Thyroid gland (tissue), 4 donors: ENCODE results near the gene IL6ST. TPM values are rescaled to one million over a fixed set of nuclear protein-coding genes. Genes with fewer than 3 reads are reported as not detected.
"Not testable (repeated sequence)": the region's sequence is repeated elsewhere in the genome, so short reads cannot be mapped to it uniquely, and the experiment has no call there.

Source experiments
- DNase-seq, 2 donors: peaks; one replicate each; pipeline ENCODE4 v3.0.0-alpha.2; 2019
- H3K27ac ChIP-seq, 3 donors: fragments of 200-600 bp; sonication (generic); 1 replicate in 2 of 3; 2 replicates in 1 of 3; pipeline ENCODE4 v1.5.1; 2016 to 2019; ENCODE audit warnings: mild to moderate bottlenecking in 1 of 3, moderate library complexity in 1 of 3
- H3K27me3 ChIP-seq: fragments of 200-600 bp; sonication (generic); one replicate; pipeline ENCODE4 v1.5.1; 2019
- H3K36me3 ChIP-seq, 2 donors: fragments of 200-600 bp; sonication (generic); one replicate each; pipeline ENCODE4 v1.5.1; 2016 to 2019
- H3K4me1 ChIP-seq, 2 donors: fragments of 200-600 bp; sonication (generic); one replicate each; pipeline ENCODE4 v1.5.1; 2017 to 2019
- H3K4me3 ChIP-seq, 3 donors: fragments of 200-600 bp; sonication (generic); replicated peaks in 1 of 3; 1 replicate in 2 of 3; 2 replicates in 1 of 3; pipeline ENCODE4 v1.5.1; 2016; ENCODE audit warnings: mild to moderate bottlenecking in 1 of 3
- H3K9me3 ChIP-seq: fragments of 200-600 bp; sonication (generic); one replicate; pipeline ENCODE4 v1.5.1; 2017
- CTCF ChIP-seq, 6 experiments: fragments of 200-600 bp in 3 of 6; fragments of 450-650 bp in 3 of 6; sonication (generic) in 3 of 6; IDR thresholded peaks; one replicate each; pipeline ENCODE4 v1.5.1; 2016 to 2019; ENCODE audit warnings: antibody characterized with exemption in 6 of 6, mild to moderate bottlenecking in 2 of 6, inconsistent platforms in 1 of 6, moderate library complexity in 1 of 6
- POLR2A ChIP-seq, 2 donors: fragments of 450-650 bp; IDR thresholded peaks; one replicate each; pipeline ENCODE4 v1.6.1; 2017; ENCODE audit warnings: antibody characterized with exemption in 2 of 2, mild to moderate bottlenecking in 2 of 2, moderate library complexity in 1 of 2
- WGBS, 2 donors: methylation state at CpG; one replicate each; pipeline ENCODE4 v1.1.5; 2017; 5-methylcytosine and 5-hydroxymethylcytosine counted together
- intact Hi-C: fragments of 100-400 bp; cut with DNase I; formaldehyde crosslinking; loops from one replicate; pipeline ENCODE4 v1.15.1; 2023
- total RNA-seq, 4 donors: library from RNA; depleted of rRNA; stranded (reverse); fragments of >200 nt; gene quantifications; one replicate each; pipeline ENCODE4 v1.2.3, GENCODE V29; 2016

IL6ST gene
- total RNA-seq, 4 donors from 2014 or later: 280 to 550 (median 359) TPM

- no peaks in the 10 kb centered on the region for H3K36me3 ChIP-seq
- no peaks in the 10 kb centered on the region for H3K9me3 ChIP-seq
- 70 to 83% methylated on average over 2 of the region's 2 CpGs for WGBS, 2 donors
- H3K27ac ChIP-seq: no peak overlapping the region
- DNase-seq: no peak
- no peaks in the 10 kb centered on the region for H3K27me3 ChIP-seq
- no peak for TF ChIP-seq POLR2A (IDR thresholded peaks at IDR 0.05)
- no peak for TF ChIP-seq CTCF (IDR thresholded peaks at IDR 0.05)
- no peak overlapping the region for H3K4me3 ChIP-seq
- no peaks in the 10 kb centered on the region for H3K4me1 ChIP-seq
- intact Hi-C loops: no loop called here
Observed at GRCh38 chr5:56003179-56003578, 8.4 kb upstream of the IL6ST start.

GRCh38 chr5:56002303-56002702 is 7.5 kb upstream of the IL6ST start:
- no peaks in the 10 kb centered on the region for H3K36me3 ChIP-seq
- H3K9me3 ChIP-seq: no peaks in the 10 kb centered on the region
- no peak for TF ChIP-seq CTCF (IDR thresholded peaks at IDR 0.05)
- no peak for TF ChIP-seq POLR2A (IDR thresholded peaks at IDR 0.05)
- no peaks in the 10 kb centered on the region for H3K4me1 ChIP-seq
- intact Hi-C loops: no loop called here
- no peaks in the 10 kb centered on the region for H3K27me3 ChIP-seq
- no peak overlapping the region for H3K4me3 ChIP-seq
- H3K27ac ChIP-seq: no peak overlapping the region
- 97 to 98% methylated on average over 2 of the region's 2 CpGs for WGBS, 2 donors
- no peak for DNase-seq

- H3K27me3 ChIP-seq, H3K4me1 ChIP-seq, H3K4me3 ChIP-seq, H3K36me3 ChIP-seq, H3K27ac ChIP-seq, intact Hi-C loops, H3K9me3 ChIP-seq, DNase-seq: not testable (repeated sequence)
- WGBS, 2 donors: 85 to 89% methylated on average over 5 of the region's 5 CpGs
Observed at GRCh38 chr5:56000221-56000620, 5.5 kb upstream of the IL6ST start.

GRCh38 chr5:55998966-55999365 is 4.2 kb upstream of the IL6ST start:
- intact Hi-C loops: no loop called here
- no peak for TF ChIP-seq POLR2A (IDR thresholded peaks at IDR 0.05)
- no peak for TF ChIP-seq CTCF (IDR thresholded peaks at IDR 0.05)

GRCh38 chr5:55997742-55998351 is 3.1 kb upstream of the IL6ST start:
- H3K27ac ChIP-seq: no peak overlapping the region
- H3K4me1 ChIP-seq: peaks cover 8 to 10% of the 10 kb centered on the region in 2 donors
- WGBS, 2 donors: 86 to 90% methylated on average over 5 of the region's 5 CpGs
- no peaks in the 10 kb centered on the region for H3K27me3 ChIP-seq
- intact Hi-C loops: no loop called here
- H3K36me3 ChIP-seq: no peaks in the 10 kb centered on the region
- H3K9me3 ChIP-seq: no peaks in the 10 kb centered on the region
- TF ChIP-seq POLR2A (IDR thresholded peaks at IDR 0.05): no peak
- TF ChIP-seq CTCF (IDR thresholded peaks at IDR 0.05): no peak
- DNase-seq: no peak
- H3K4me3 ChIP-seq: no peak overlapping the region

More at GRCh38 chr5:55998966-55999365, 4.2 kb upstream of the IL6ST start:
- H3K4me1 ChIP-seq: peaks cover 7 to 8% of the 10 kb centered on the region in 2 donors
- no peaks in the 10 kb centered on the region for H3K9me3 ChIP-seq
- no peak for DNase-seq
- H3K36me3 ChIP-seq: no peaks in the 10 kb centered on the region
- no peak overlapping the region for H3K4me3 ChIP-seq
- 92 to 95% methylated on average over 6 of the region's 6 CpGs for WGBS, 2 donors
- H3K27me3 ChIP-seq: no peaks in the 10 kb centered on the region
- H3K27ac ChIP-seq: no peak overlapping the region
